Nephron progenitor cell (in vitro differentiated cells): ENCODE data around the gene IGSF3.
"Not testable (repeated sequence)": the region's sequence is repeated elsewhere in the genome, so short reads cannot be mapped to it uniquely, and the experiment has no call there.

Source experiments
- DNase-seq: peaks from one replicate; pipeline ENCODE4 v3.0.0; 2021
- H3K27ac Mint-ChIP-seq: 2 replicates; pipeline ENCODE4 v1.8.0; 2021; ENCODE audit warnings: mild to moderate bottlenecking, moderate library complexity, mixed read lengths
- H3K27me3 Mint-ChIP-seq: 2 replicates; pipeline ENCODE4 v1.8.0; 2021; ENCODE audit warnings: mild to moderate bottlenecking, low read depth, mixed read lengths; ENCODE audit not compliant: poor library complexity
- H3K36me3 Mint-ChIP-seq: 2 replicates; pipeline ENCODE4 v1.8.0; 2021; ENCODE audit warnings: low read depth, mixed read lengths
- H3K4me1 Mint-ChIP-seq: 2 replicates; pipeline ENCODE4 v1.8.0; 2021; ENCODE audit warnings: mixed read lengths
- H3K4me3 Mint-ChIP-seq: 2 replicates; pipeline ENCODE4 v1.8.0; 2021; ENCODE audit warnings: mild to moderate bottlenecking, moderate library complexity, mixed read lengths
- H3K9me3 Mint-ChIP-seq: 2 replicates; pipeline ENCODE4 v1.8.0; 2021; ENCODE audit warnings: mild to moderate bottlenecking, moderate library complexity, mixed read lengths
- TF ChIP-seq, protein P1 (sequence below): fragments of 200-600 bp; sonication (generic); IDR thresholded peaks from 2 replicates; pipeline ENCODE4 v1.5.0; 2021; ENCODE audit warnings: antibody characterized with exemption

The IGSF3 gene

DNA sequence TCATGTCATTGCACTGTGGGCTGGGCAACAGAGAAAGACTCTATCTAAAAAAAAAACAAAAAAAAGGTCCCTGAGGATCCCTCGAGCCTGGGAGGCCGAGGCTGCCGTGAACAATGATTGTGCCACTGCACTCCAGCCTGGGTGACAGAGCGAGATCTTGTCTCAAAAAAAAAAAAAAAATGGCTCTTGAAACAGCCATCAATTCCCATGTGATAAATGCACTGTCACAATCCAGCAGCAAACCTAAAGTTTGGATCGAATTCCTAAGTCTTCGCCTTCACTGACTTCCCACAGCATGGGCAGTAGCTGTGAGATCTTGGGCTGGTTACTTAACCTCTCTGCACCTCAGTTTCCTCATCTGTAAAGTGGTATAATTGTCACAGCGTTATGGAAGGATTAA, 43.5 kb downstream of the IGSF3 start:
- Mint-ChIP-seq H3K4me3 (no peak overlapping the region), H3K9me3 (peaks cover 16% of the 10 kb centered on the region), H3K36me3 (peaks cover 10% of the 10 kb centered on the region)

DNA sequence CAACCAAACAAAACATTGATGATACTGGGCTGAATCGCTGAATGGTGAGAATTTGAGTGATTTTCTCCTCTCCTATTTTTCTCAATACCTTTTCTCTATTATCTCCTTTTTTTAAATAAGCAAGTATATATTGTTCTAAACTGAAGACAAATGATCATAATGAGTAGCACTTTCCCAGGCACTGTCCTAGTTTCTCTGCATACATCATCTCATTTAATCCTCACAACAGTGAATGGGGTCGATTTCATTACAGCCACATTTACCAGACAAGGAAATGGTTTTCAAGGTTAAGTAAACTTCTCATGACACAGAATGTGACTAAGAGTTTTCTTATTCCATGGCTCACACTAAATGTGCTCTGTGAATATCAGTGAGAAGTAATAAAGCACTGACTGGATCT, 45.0 kb downstream of the IGSF3 start:
- DNase-seq, H3K27ac Mint-ChIP-seq, H3K27me3 Mint-ChIP-seq, H3K4me3 Mint-ChIP-seq: not testable (repeated sequence)
- Mint-ChIP-seq H3K36me3 (peaks cover 10% of the 10 kb centered on the region), H3K9me3 (peaks cover 16% of the 10 kb centered on the region), H3K4me1 (peaks cover 43% of the 10 kb centered on the region)

More for the DNA sequence above, 43.5 kb downstream of the IGSF3 start:
- no peak for DNase-seq
- TF ChIP-seq, protein P1, sequence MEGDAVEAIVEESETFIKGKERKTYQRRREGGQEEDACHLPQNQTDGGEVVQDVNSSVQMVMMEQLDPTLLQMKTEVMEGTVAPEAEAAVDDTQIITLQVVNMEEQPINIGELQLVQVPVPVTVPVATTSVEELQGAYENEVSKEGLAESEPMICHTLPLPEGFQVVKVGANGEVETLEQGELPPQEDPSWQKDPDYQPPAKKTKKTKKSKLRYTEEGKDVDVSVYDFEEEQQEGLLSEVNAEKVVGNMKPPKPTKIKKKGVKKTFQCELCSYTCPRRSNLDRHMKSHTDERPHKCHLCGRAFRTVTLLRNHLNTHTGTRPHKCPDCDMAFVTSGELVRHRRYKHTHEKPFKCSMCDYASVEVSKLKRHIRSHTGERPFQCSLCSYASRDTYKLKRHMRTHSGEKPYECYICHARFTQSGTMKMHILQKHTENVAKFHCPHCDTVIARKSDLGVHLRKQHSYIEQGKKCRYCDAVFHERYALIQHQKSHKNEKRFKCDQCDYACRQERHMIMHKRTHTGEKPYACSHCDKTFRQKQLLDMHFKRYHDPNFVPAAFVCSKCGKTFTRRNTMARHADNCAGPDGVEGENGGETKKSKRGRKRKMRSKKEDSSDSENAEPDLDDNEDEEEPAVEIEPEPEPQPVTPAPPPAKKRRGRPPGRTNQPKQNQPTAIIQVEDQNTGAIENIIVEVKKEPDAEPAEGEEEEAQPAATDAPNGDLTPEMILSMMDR: no peak
- Mint-ChIP-seq H3K27ac (no peak overlapping the region), H3K4me1 (peaks cover 50% of the 10 kb centered on the region), H3K27me3 (no peaks in the 10 kb centered on the region)

DNA sequence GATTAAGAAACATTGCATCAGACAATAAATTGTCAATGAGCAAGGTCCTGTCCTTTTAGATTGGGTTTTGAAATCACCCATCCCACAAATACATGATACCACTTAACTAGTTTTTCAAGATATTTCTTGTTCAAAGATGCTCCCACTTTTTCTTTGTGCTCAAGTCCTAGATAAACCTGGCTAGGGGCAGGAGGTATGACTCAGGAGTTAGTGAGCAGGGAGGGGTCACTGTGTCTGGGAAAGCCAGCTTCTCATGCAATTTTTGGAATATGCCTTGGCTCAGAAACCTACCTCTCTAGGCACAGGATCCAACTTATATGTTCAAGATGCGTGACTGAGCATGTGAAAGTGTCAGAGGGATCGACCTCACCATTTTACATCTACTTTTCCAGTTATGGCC, 45.8 kb downstream of the IGSF3 start:
- H3K9me3 Mint-ChIP-seq: peaks cover 16% of the 10 kb centered on the region
- DNase-seq, H3K4me3 Mint-ChIP-seq, H3K27me3 Mint-ChIP-seq, H3K27ac Mint-ChIP-seq: not testable (repeated sequence)
- peaks cover 10% of the 10 kb centered on the region for H3K36me3 Mint-ChIP-seq
- H3K4me1 Mint-ChIP-seq: peaks cover 35% of the 10 kb centered on the region

- H3K27ac Mint-ChIP-seq, H3K4me3 Mint-ChIP-seq, DNase-seq, H3K27me3 Mint-ChIP-seq: not testable (repeated sequence)
- Mint-ChIP-seq H3K36me3 (peaks cover 10% of the 10 kb centered on the region), H3K9me3 (peaks cover 16% of the 10 kb centered on the region), H3K4me1 (peaks cover 27% of the 10 kb centered on the region)
Measured at GRCh38 chr1:116620392-116620791, 47.1 kb downstream of the IGSF3 start.

DNA sequence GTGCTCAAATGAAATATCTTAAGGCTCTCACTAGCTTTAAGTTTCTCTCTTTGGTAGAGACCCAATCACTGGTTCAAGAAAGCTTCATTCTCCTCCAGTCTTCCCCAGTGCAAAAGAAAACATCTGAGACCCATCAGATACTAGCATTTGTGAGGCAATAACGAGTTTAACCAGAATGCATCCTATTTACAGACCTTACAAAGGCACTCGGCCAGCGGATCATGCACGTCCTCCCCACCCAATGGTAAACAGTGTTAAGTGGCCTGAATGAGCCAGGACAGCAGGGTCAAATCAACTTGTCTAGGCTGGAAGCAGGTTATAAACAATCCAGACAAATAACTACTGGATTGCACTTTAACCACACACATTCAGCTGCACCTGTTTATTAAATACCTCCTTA, 48.4 kb downstream of the IGSF3 start:
- not testable (repeated sequence) for DNase-seq, H3K27ac Mint-ChIP-seq, H3K4me3 Mint-ChIP-seq, H3K27me3 Mint-ChIP-seq
- H3K36me3 Mint-ChIP-seq: peaks cover 15% of the 10 kb centered on the region
- peaks cover 16% of the 10 kb centered on the region for H3K9me3 Mint-ChIP-seq
- peaks cover 20% of the 10 kb centered on the region for H3K4me1 Mint-ChIP-seq

DNA sequence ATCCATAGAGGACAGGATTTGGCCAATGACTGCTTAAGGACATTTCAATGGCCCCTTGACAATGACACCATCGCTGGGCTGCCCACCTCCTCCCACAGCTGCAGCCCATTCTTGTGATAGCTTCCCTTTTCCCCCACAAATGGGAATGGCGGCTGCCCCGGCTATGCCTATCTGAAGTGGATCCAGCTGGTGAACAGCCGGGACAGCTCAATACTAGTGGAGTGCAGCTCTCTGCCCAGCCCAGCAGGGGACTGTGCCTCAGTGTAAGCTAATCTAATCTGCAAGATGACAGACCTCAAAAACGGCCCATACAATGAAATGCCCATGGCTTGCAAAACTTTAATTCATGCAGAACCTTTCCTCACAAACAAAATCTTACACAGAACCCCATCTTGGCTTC, 49.7 kb downstream of the IGSF3 start:
- peaks cover 20% of the 10 kb centered on the region for H3K4me1 Mint-ChIP-seq
- not testable (repeated sequence) for DNase-seq, H3K27me3 Mint-ChIP-seq, H3K4me3 Mint-ChIP-seq
- H3K36me3 Mint-ChIP-seq: peaks cover 15% of the 10 kb centered on the region
- H3K27ac Mint-ChIP-seq: peak overlapping the region; percentile 74
- peaks cover 16% of the 10 kb centered on the region for H3K9me3 Mint-ChIP-seq

DNA sequence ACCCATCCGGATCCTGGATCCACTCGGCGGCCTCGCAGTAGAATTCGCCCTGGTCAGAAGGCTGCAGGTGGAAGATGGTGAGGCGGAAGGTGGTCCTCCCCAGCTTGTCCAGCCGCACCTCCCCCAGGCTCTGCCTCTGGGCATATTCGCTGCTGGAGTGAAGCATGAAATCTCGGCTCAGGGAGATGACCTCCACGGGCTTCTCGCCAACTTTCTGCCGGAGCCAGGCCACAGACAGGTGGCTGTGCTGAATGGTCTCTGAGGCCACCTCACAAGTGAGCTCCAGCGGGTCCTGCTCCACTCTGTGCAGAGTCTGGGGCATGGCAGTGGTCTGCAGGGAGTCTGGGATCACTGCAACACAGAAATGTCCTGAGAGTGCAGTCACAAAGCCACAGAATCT, 53.7 kb downstream of the IGSF3 start:
- not testable (repeated sequence) for DNase-seq, H3K36me3 Mint-ChIP-seq, H3K27me3 Mint-ChIP-seq, H3K27ac Mint-ChIP-seq, H3K9me3 Mint-ChIP-seq, H3K4me3 Mint-ChIP-seq
- peaks cover 19% of the 10 kb centered on the region for H3K4me1 Mint-ChIP-seq

GRCh38 chr1:116609801-116610371, 57.6 kb downstream of the IGSF3 start:
- Mint-ChIP-seq H3K36me3 (peaks cover 14% of the 10 kb centered on the region), H3K4me1 (peaks cover 19% of the 10 kb centered on the region)
- not testable (repeated sequence) for H3K27me3 Mint-ChIP-seq, H3K4me3 Mint-ChIP-seq, H3K9me3 Mint-ChIP-seq, DNase-seq, H3K27ac Mint-ChIP-seq

GRCh38 chr1:116608841-116609240, 58.7 kb downstream of the IGSF3 start:
- peaks cover 19% of the 10 kb centered on the region for H3K4me1 Mint-ChIP-seq
- not testable (repeated sequence) for H3K27ac Mint-ChIP-seq, H3K4me3 Mint-ChIP-seq, DNase-seq, H3K36me3 Mint-ChIP-seq, H3K27me3 Mint-ChIP-seq, H3K9me3 Mint-ChIP-seq

GRCh38 chr1:116608151-116608550, 59.4 kb downstream of the IGSF3 start:
- H3K4me3 Mint-ChIP-seq, DNase-seq, H3K9me3 Mint-ChIP-seq, H3K27me3 Mint-ChIP-seq: not testable (repeated sequence)
- peak overlapping the region; percentile 93 for H3K27ac Mint-ChIP-seq
- peaks cover 19% of the 10 kb centered on the region for H3K4me1 Mint-ChIP-seq
- peaks cover 14% of the 10 kb centered on the region for H3K36me3 Mint-ChIP-seq

DNA sequence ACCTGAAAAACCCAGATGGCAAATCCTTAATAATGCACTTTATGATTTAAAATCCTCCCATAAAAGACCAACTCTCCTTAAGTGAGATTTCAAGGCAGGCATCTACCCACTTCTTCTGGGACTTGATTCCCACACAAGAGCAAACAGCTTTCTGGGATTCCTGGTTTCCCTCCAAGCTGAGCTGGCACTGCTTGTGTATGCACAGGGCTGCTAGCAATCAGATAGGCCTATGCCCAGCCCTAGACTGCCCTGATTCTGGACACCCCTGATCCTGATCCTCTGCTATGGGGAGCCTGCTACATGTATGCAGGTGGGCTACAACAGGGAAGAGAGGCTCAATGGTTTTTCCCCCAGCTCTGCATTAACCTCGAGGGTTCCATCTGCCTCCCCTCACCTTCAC, 60.1 kb downstream of the IGSF3 start:
- H3K4me3 Mint-ChIP-seq, H3K9me3 Mint-ChIP-seq, H3K27ac Mint-ChIP-seq, H3K27me3 Mint-ChIP-seq, DNase-seq: not testable (repeated sequence)
- Mint-ChIP-seq H3K36me3 (peaks cover 14% of the 10 kb centered on the region), H3K4me1 (peaks cover 19% of the 10 kb centered on the region)

DNA sequence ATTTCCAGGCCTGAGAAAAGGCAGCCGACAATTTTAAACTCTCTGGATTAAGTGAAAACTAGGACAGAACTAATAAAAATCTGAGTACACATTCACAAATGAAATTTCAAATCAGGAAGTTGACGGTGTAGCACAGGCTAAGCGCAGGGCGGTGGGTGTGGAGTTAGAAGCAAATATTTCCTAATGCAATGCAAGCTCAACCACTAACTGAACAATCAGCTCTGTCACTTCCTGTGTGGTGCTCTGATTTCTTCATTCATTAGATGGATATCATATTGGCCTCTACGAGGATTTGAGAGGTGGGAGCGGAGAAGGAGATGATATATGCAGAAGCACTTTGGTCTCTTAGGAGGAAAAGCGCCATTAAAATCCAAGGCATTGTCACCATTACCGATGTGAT, 61.5 kb downstream of the IGSF3 start:
- H3K9me3 Mint-ChIP-seq: not testable (repeated sequence)
- H3K27ac Mint-ChIP-seq: peak overlapping the region; percentile 75

More for the DNA sequence above, 61.5 kb downstream of the IGSF3 start:
- not testable (repeated sequence) for DNase-seq, H3K4me3 Mint-ChIP-seq, H3K27me3 Mint-ChIP-seq
- peaks cover 14% of the 10 kb centered on the region for H3K36me3 Mint-ChIP-seq
- peaks cover 19% of the 10 kb centered on the region for H3K4me1 Mint-ChIP-seq
